ENCODE measurements around the gene KIF17.

The KIF17 gene

GRCh38 chr1:20709868-20710267 is 7.9 kb downstream of the KIF17 start:
- no peak for DNase-seq

DNA sequence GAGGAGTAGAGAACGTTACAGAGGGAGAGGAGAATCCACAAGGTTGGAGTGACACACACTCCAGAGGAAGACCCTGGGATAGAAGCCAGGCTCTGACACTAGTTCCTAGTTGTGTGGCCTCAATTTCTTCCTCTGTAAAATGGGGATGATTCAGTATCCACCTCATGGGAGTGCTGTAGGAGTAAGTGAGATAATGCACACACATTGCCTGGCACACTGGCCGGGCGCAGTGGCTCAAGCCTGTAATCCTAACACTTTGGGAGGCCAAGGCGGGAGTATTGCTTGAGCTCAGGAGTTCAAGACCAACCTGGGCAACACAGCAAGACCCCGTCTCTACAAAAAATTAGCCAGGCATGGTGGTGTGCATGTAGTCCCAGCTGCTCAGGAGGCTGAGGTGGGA is 8.9 kb downstream of the KIF17 start:
- no peak for DNase-seq

DNA sequence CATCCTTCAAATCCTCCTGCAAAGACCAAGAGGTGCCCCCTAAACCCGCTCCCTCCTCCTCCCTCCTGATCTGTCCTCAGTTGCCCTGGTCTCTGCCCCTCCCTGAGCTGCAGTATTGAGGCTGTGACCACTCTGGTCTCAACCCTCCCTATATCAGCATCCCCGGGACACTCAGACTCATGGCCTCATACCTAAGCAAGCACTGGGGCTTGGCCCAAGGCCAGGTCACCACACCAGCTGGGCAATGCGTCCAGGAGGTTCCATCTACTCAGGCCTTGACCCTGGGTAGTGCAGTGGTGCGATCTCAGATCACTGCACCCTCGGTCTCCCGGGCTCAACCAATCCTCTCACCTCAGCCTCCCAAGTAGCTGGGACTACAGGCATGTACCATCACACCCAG is 9.8 kb downstream of the KIF17 start:
- no peak for DNase-seq

GRCh38 chr1:20706841-20707240 is 11.0 kb downstream of the KIF17 start:
- no peak for DNase-seq

GRCh38 chr1:20705203-20705755 is 12.5 kb downstream of the KIF17 start:
- DNase-seq, result no peak

DNA sequence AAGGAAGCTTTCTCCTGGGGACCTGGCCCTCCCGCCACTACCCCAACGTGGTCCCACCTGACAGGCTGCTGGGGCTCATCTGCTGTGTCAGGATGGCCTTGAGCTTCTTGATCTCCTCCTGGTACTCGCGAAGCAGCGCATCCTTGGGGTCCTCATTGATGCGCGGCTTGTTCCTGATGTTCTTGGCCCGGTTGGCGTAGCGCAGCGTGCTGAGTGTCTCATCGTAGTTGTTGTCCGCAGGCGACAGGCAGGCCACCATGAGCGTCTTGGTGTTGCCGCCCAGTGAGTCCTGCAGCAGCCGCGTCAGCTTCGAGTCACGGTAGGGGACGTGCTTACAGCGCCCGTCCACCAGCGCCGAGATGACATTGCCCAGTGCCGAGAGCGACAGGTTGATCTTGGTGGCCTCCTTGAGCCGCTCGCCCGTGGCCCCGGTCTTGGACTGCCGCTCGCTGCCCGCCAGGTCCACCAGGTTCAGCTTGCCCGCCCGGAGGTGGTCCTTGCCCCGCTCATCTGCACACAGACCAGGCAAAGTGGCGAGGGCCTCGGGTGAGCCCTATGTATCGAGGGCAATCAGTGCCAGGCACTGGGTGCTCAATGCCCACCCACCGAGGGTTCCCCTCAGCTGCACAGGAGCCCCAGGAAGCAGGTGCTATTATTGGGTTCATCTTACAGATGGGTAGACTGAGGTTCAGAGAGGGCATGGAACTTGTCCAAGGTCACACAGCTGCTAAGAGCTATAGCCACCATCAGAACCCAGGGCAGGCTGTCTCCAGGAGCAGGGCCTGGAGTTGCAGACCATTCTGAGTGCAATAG is 13.2 kb downstream of the KIF17 start:
- no peak for DNase-seq

GRCh38 chr1:20703124-20703756 is 14.6 kb downstream of the KIF17 start:
- no peak for DNase-seq

DNA sequence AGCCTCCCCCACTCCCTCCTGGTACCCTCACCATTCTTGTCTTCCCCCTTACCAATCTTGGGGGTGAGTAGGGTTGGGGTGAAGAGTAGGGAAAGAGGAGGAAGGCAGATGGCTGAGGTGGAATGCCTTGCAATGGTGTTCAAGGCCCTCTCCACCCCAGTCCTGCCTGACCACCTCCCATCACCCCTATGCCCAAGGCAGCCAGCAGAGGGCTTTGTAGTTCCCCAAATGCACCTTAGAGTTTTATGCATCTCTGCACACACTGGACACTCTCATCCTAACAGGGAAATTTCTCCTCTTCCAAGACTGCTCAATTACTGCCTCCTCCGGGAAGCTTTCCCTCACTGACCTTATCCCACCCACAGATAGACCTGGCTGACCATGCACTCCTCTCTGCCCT is 15.4 kb downstream of the KIF17 start:
- DNase-seq, result no peak

GRCh38 chr1:20701847-20702246 is 16.0 kb downstream of the KIF17 start:
- DNase-seq, result no peak

DNA sequence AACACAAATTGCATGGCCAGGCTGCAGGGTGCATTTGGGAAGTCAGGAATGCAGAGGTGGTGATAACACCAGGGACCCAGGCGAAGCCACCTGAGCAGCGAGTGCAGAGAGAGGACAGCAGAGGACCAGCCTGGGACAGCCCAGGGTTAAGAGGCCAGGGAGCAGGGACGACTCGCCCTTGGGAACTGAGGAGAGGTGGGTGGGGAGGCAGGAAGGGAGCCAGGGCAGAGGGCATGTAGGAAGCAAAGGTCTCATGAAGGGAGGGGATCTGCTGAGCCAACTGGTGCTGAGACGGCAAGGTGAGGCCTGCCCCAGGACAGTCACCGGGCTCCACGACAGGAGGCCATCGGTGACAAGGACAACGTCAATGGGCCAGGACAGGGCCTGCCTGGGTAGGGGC is 16.4 kb downstream of the KIF17 start:
- no peak for DNase-seq

GRCh38 chr1:20700636-20701215 is 17.1 kb downstream of the KIF17 start:
- no peak for DNase-seq

- no peak for DNase-seq
Observed at GRCh38 chr1:20699558-20699957, 18.2 kb downstream of the KIF17 start.

DNA sequence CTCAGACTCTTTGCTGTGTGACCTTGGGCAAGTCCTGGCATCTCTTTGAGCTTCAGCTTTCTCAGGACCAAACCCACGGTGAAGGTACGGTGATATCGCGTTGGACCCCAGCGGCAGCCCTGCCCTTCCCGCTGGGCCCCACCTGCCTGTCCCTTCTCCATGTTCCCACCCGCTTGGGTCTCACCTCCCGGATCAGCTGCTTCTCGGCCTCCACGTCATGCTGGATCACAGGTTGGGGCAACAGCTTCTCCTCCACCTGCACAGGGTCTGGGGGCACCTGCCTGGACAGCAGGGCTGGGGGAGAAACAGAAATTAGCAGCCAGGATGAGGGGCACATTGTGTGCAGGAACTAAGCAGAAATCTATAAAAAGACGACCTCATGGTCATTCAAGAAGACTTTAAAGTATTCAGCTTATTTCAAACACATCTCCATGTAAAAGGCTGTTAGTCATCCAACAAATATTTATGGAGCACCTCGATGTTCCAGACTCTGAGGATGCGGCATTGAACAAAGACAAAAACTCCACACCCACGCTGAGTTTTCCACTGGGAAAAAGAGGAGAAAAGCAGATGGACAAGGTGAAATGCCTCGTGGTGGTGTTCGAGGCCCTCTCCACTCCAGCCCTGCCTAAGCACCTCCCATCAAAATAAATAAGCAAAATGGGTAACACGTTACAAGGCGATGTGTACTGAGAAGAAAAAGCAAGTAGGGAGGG is 19.5 kb downstream of the KIF17 start:
- DNase-seq, result no peak

DNA sequence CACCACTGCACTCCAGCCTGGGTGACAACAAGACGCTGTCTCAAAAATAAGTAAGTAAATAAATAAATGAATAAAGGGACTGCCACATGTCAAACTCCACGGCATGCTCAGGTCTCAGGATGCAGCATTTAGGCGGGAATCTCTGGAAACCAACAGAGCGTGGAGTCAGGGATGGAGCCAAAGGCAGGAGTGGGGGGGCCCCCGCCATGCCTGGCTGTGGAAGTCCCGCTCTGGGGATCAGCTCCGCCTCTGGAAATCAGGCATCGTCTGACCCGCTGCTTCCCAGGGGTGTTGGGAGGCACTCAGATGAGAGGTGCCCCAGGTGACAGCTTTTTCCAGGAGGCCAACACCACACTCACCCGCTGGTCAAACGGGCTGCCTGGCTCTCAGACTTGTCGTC is 20.2 kb downstream of the KIF17 start:
- no peak for DNase-seq

- peak; percentile 35 for DNase-seq
Observed at GRCh38 chr1:20696397-20697333, 21.1 kb downstream of the KIF17 start.

GRCh38 chr1:20695515-20695914 is 22.3 kb downstream of the KIF17 start:
- no peak for DNase-seq

- DNase-seq, result no peak
Observed at GRCh38 chr1:20693623-20694022, 24.2 kb downstream of the KIF17 start.

- no peak for DNase-seq
Observed at GRCh38 chr1:20691872-20692271, 25.9 kb downstream of the KIF17 start.

DNA sequence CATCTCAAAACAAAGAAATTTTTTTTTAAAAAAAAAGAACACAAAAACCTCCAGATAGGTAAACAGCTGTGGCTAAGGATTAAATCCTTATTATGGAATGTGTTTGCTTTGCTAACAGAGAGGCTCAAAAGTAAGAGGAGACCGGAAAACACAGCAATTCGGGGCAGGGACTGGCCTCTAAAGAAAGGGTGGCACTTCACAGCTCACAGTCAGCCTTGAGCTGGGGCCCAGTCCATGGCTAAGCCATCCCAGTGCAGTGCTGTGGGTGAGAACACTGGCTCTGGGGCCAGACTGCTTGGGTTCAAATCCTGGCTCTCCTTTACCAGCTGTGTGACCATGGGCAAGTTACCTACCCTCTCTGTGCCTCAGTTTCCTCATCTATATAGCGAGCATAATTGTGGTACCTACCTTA is 28.2 kb downstream of the KIF17 start:
- DNase-seq, result no peak

DNA sequence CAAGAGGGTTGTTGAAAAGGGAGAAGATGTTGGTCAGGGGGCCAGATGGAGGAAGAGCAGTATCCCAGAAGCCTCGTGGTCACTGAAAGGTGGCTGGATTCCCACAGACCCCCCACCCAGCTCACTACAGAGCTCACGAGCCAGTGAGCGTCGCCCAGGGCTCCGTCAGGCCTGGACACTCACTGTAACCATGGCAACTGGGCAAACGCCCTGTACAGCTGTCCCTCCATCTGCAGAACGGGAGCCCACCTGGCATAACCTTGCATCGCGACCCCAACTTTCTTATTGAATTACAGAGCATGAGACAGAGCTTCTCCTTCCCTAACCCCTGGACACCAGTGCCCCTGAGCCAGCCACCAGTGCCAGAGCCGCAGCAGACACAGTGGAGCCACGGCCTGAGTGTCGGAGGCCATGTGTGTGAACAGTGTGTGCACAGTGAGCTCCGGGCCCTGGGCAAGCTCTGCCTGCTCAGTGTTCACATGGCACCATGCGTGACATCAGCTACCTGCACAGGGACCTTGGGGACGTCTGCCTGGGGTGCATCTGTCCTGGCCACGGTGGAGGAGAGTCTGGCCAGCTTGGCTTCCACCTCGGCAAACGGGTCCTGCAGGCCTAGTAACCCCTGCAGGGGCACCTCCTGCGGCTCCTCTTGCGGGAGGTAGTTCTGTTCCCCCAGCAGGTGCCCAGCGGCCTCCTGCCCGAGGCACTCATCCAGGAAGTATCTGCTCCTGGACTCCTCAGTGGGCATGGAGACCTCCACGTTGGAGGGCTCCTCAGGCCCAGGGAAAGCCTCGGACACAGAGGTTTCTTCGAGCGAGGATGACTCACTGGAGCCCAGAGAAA is 30.7 kb downstream of the KIF17 start:
- DNase-seq, result no peak

DNA sequence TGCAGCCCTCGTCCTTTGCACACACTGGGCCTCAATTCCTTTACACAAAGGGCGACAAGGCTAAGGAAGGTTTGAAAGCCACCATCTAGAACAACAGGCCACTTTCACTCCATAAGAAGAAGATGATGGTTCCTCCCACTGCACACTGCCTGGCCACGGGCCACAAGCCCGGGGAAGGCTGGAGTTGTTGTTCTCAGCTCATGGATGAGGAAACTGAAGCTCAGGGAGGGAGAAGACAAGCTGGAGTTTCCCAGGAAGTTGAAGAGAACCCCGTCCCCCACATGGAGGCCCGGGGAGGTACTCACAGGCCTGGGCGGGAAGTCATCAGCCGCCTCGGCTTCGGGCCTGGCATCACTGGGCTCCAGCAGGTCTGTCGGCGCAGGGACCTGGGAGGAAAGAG is 32.1 kb downstream of the KIF17 start:
- no peak for DNase-seq

All from activated gamma-delta T cell (primary cell).